Body of pancreas (tissue), 4 donors: ENCODE data around the gene DERL2.

ENCODE experiments used
- POLR2A ChIP-seq, 3 donors: fragments of 450-650 bp; IDR thresholded peaks; one replicate each; pipeline ENCODE4 v1.6.1; 2016; ENCODE audit warnings: antibody characterized with exemption in 3 of 3, mild to moderate bottlenecking in 2 of 3
- TF ChIP-seq, protein P1 (sequence below), 7 experiments: fragments of 450-650 bp in 4 of 7; fragments of 200-600 bp in 3 of 7; sonication (generic) in 3 of 7; IDR thresholded peaks; one replicate each; pipeline ENCODE4 v1.5.1; 2016 to 2019; ENCODE audit warnings: antibody characterized with exemption in 7 of 7

DNA sequence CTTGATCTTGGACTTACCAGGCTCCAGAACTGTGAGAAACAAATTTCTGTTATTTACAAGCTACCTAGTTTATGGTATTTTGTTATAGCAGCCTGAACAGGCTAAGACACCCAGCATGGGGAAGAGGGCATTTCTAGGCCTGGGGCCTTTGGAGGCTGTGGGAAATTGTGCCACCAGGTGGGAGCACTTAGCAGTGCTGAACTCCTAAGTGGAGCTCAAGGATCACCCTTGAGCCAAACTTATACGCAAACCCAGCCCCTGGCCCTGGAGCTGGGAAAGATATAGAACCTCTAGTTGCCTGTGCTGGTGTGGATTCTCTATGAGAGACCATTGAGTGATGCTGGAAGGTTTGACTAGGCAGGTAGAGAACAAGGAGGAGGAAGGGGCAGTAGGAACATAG is 36.5 kb upstream of the DERL2 start:
- TF ChIP-seq, protein P1, sequence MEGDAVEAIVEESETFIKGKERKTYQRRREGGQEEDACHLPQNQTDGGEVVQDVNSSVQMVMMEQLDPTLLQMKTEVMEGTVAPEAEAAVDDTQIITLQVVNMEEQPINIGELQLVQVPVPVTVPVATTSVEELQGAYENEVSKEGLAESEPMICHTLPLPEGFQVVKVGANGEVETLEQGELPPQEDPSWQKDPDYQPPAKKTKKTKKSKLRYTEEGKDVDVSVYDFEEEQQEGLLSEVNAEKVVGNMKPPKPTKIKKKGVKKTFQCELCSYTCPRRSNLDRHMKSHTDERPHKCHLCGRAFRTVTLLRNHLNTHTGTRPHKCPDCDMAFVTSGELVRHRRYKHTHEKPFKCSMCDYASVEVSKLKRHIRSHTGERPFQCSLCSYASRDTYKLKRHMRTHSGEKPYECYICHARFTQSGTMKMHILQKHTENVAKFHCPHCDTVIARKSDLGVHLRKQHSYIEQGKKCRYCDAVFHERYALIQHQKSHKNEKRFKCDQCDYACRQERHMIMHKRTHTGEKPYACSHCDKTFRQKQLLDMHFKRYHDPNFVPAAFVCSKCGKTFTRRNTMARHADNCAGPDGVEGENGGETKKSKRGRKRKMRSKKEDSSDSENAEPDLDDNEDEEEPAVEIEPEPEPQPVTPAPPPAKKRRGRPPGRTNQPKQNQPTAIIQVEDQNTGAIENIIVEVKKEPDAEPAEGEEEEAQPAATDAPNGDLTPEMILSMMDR (IDR thresholded peaks at IDR 0.05): no peak
- no peak for TF ChIP-seq POLR2A (IDR thresholded peaks at IDR 0.05)
